Tibial nerve (tissue), 4 donors: Measurements from ENCODE around the gene INSYN2A. TPM values are rescaled to one million over a fixed set of nuclear protein-coding genes. Genes with fewer than 3 reads are reported as not detected.

ENCODE experiments used
- DNase-seq, 2 donors: peaks; one replicate each; pipeline ENCODE4 v3.0.0-alpha.2; 2019; ENCODE audit warnings: low spot score in 2 of 2
- H3K27ac ChIP-seq, 4 donors: fragments of 200-600 bp; sonication (generic) in 3 of 4; one replicate each; pipeline ENCODE4 v1.5.1; 2017 to 2019; ENCODE audit warnings: mild to moderate bottlenecking in 1 of 4
- H3K27me3 ChIP-seq, 2 donors: fragments of 200-600 bp; sonication (generic) in 1 of 2; one replicate each; pipeline versions ENCODE4 v1.5.1 to v1.6.0; 2017 to 2019
- H3K36me3 ChIP-seq, 3 donors: fragments of 200-600 bp; sonication (generic); one replicate each; pipeline ENCODE4 v1.5.1; 2018 to 2019
- H3K4me1 ChIP-seq, 4 donors: fragments of 200-600 bp; sonication (generic) in 3 of 4; one replicate each; pipeline ENCODE4 v1.5.1; 2017 to 2019
- H3K4me3 ChIP-seq, 4 donors: fragments of 200-600 bp; sonication (generic) in 3 of 4; one replicate each; pipeline ENCODE4 v1.5.1; 2017 to 2019; ENCODE audit warnings: mild to moderate bottlenecking in 1 of 4, moderate library complexity in 1 of 4
- H3K9me3 ChIP-seq, 4 donors: fragments of 200-600 bp; sonication (generic) in 3 of 4; one replicate each; pipeline ENCODE4 v1.5.1; 2017 to 2019
- CTCF ChIP-seq, 5 experiments: fragments of 200-600 bp in 3 of 5; fragments of 450-650 bp in 2 of 5; sonication (generic) in 3 of 5; IDR thresholded peaks; one replicate each; pipeline ENCODE4 v1.5.1; 2016 to 2019; ENCODE audit warnings: antibody characterized with exemption in 5 of 5, mild to moderate bottlenecking in 3 of 5, moderate library complexity in 2 of 5
- EP300 ChIP-seq, 2 donors: sonication (generic); formaldehyde crosslinking; IDR thresholded peaks; one replicate each; pipeline ENCODE4 v1.6.1; 2017; ENCODE audit warnings: antibody characterized with exemption in 2 of 2, mild to moderate bottlenecking in 1 of 2
- POLR2A ChIP-seq, 2 donors: fragments of 450-650 bp; IDR thresholded peaks; one replicate each; pipeline ENCODE4 v1.6.1; 2017; ENCODE audit warnings: antibody characterized with exemption in 2 of 2, mild to moderate bottlenecking in 2 of 2, moderate library complexity in 2 of 2
- WGBS, 2 donors: methylation state at CpG; one replicate each; pipeline ENCODE4 v1.1.5; 2018; 5-methylcytosine and 5-hydroxymethylcytosine counted together
- total RNA-seq, 4 donors: library from RNA; depleted of rRNA; stranded (reverse); fragments of >200 nt; gene quantifications; one replicate each; pipeline ENCODE4 v1.1.0, GENCODE V29; 2016

INSYN2A gene
- total RNA-seq, 4 donors from 2014 or later, result 0.21 to 0.98 (median 0.30) TPM; not detected in 1

GRCh38 chr10:127221281-127221680 lies 24.9 kb upstream of the INSYN2A start:
- TF ChIP-seq POLR2A (IDR thresholded peaks at IDR 0.05), result no peak
- no peak for TF ChIP-seq CTCF (IDR thresholded peaks at IDR 0.05)
- no peak for TF ChIP-seq EP300 (IDR thresholded peaks at IDR 0.05)
- no peak overlapping the region for H3K4me3 ChIP-seq
- H3K4me1 ChIP-seq, result no peaks in the 10 kb centered on the region
- no peak overlapping the region for H3K27ac ChIP-seq
- no peak for DNase-seq
- 73 to 77% methylated on average over 3 of the region's 3 CpGs for WGBS, 2 donors
- H3K27me3 ChIP-seq, result no peaks in the 10 kb centered on the region
- H3K36me3 ChIP-seq, result no peaks in the 10 kb centered on the region
- H3K9me3 ChIP-seq, result no peaks in the 10 kb centered on the region

- Histone ChIP-seq H3K4me1 (no peaks in the 10 kb centered on the region), H3K27ac (no peak overlapping the region), H3K9me3 (no peaks in the 10 kb centered on the region), H3K36me3 (peaks cover 0 to 1% (median 0%) of the 10 kb centered on the region in 3 donors), H3K4me3 (no peak overlapping the region), H3K27me3 (no peaks in the 10 kb centered on the region)
- WGBS, 2 donors, result 96 to 98% methylated on average over 3 of the region's 3 CpGs
- no peak for TF ChIP-seq EP300 (IDR thresholded peaks at IDR 0.05)
- DNase-seq, result no peak
These were observed 22.3 kb upstream of the INSYN2A start for GRCh38 chr10:127218658-127219057.

GRCh38 chr10:127216786-127217185 lies 20.4 kb upstream of the INSYN2A start:
- no peak overlapping the region for H3K4me3 ChIP-seq
- no peaks in the 10 kb centered on the region for H3K4me1 ChIP-seq
- no peaks in the 10 kb centered on the region for H3K27me3 ChIP-seq
- DNase-seq, result no peak
- no peaks in the 10 kb centered on the region for H3K9me3 ChIP-seq
- H3K27ac ChIP-seq, result no peak overlapping the region
- peaks cover 0 to 3% (median 0%) of the 10 kb centered on the region in 3 donors for H3K36me3 ChIP-seq
- WGBS, 2 donors, result 62 to 65% methylated on average over 3 of the region's 3 CpGs
- TF ChIP-seq EP300 (IDR thresholded peaks at IDR 0.05) (no peak), POLR2A (IDR thresholded peaks at IDR 0.05) (no peak), CTCF (IDR thresholded peaks at IDR 0.05) (no peak)

- Histone ChIP-seq H3K27me3 (no peaks in the 10 kb centered on the region), H3K4me3 (no peak overlapping the region), H3K36me3 (peaks cover 0 to 3% (median 0%) of the 10 kb centered on the region in 3 donors), H3K4me1 (no peaks in the 10 kb centered on the region), H3K27ac (no peak overlapping the region), H3K9me3 (no peaks in the 10 kb centered on the region)
- no peak for DNase-seq
- TF ChIP-seq POLR2A (IDR thresholded peaks at IDR 0.05), result no peak
- no peak for TF ChIP-seq EP300 (IDR thresholded peaks at IDR 0.05)
- TF ChIP-seq CTCF (IDR thresholded peaks at IDR 0.05), result no peak
- WGBS, 2 donors, result 91 to 92% methylated on average over 5 of the region's 5 CpGs
These were observed 19.9 kb upstream of the INSYN2A start for GRCh38 chr10:127216274-127216673.

GRCh38 chr10:127215866-127216265 lies 19.5 kb upstream of the INSYN2A start:
- Histone ChIP-seq H3K9me3 (no peaks in the 10 kb centered on the region), H3K27me3 (no peaks in the 10 kb centered on the region), H3K4me1 (no peaks in the 10 kb centered on the region), H3K27ac (no peak overlapping the region), H3K36me3 (peaks cover 0 to 3% (median 0%) of the 10 kb centered on the region in 3 donors), H3K4me3 (no peak overlapping the region)
- WGBS, 2 donors, result 70% methylated on average over 4 of the region's 4 CpGs
- no peak for DNase-seq
- no peak for TF ChIP-seq POLR2A (IDR thresholded peaks at IDR 0.05)
- TF ChIP-seq CTCF (IDR thresholded peaks at IDR 0.05), result no peak
- TF ChIP-seq EP300 (IDR thresholded peaks at IDR 0.05), result no peak

- no peaks in the 10 kb centered on the region for H3K9me3 ChIP-seq
- H3K4me1 ChIP-seq, result no peaks in the 10 kb centered on the region
- WGBS, 2 donors, result 74 to 83% methylated on average over 7 of the region's 7 CpGs
- H3K4me3 ChIP-seq, result no peak overlapping the region
- H3K27ac ChIP-seq, result no peak overlapping the region
- no peak for TF ChIP-seq CTCF (IDR thresholded peaks at IDR 0.05)
- no peak for TF ChIP-seq POLR2A (IDR thresholded peaks at IDR 0.05)
- TF ChIP-seq EP300 (IDR thresholded peaks at IDR 0.05), result no peak
- H3K36me3 ChIP-seq, result peaks cover 0 to 3% (median 0%) of the 10 kb centered on the region in 3 donors
- DNase-seq, result no peak
- H3K27me3 ChIP-seq, result no peaks in the 10 kb centered on the region
These were observed 14.6 kb upstream of the INSYN2A start for GRCh38 chr10:127210936-127211466.
